Measurements from ENCODE around the gene TRNAU1AP. TPM values are rescaled to one million over a fixed set of nuclear protein-coding genes. Genes with fewer than 3 reads are reported as not detected.

The TRNAU1AP gene
- total RNA-seq, 4 donors from 2014 or later = 12.3 to 48.7 (median 25.4) TPM

- DNase-seq = no peak
- TF ChIP-seq POLR2A (IDR thresholded peaks at IDR 0.05) (no peak), CTCF (IDR thresholded peaks at IDR 0.05) (no peak)
- H3K27me3 ChIP-seq = no peaks in the 10 kb centered on the region
- H3K9me3 ChIP-seq = no peaks in the 10 kb centered on the region
- H3K27ac ChIP-seq = no peak overlapping the region
- H3K4me3 ChIP-seq = no peak overlapping the region
- H3K4me1 ChIP-seq = no peaks in the 10 kb centered on the region
- peaks cover 0 to 84% (median 0%) of the 10 kb centered on the region in 3 donors for H3K36me3 ChIP-seq
These were observed 20.7 kb downstream of the TRNAU1AP start for GRCh38 chr1:28573564-28573963.

GRCh38 chr1:28577052-28577678 is 24.3 kb downstream of the TRNAU1AP start:
- TF ChIP-seq POLR2A (IDR thresholded peaks at IDR 0.05) = no peak
- no peak for TF ChIP-seq CTCF (IDR thresholded peaks at IDR 0.05)
- Histone ChIP-seq H3K4me3 (no peak overlapping the region), H3K27me3 (no peaks in the 10 kb centered on the region), H3K9me3 (no peaks in the 10 kb centered on the region), H3K36me3 (peaks cover 0 to 68% (median 0%) of the 10 kb centered on the region in 3 donors), H3K27ac (no peak overlapping the region), H3K4me1 (peaks cover 0 to 14% (median 3%) of the 10 kb centered on the region in 4 donors)
- no peak for DNase-seq

- H3K36me3 ChIP-seq = peaks cover 0 to 60% (median 0%) of the 10 kb centered on the region in 3 donors
- no peak for DNase-seq
- no peaks in the 10 kb centered on the region for H3K27me3 ChIP-seq
- H3K4me1 ChIP-seq = peaks cover 0 to 14% (median 3%) of the 10 kb centered on the region in 4 donors
- no peak overlapping the region for H3K27ac ChIP-seq
- H3K9me3 ChIP-seq = no peaks in the 10 kb centered on the region
- no peak overlapping the region for H3K4me3 ChIP-seq
- TF ChIP-seq POLR2A (IDR thresholded peaks at IDR 0.05) = no peak
- no peak for TF ChIP-seq CTCF (IDR thresholded peaks at IDR 0.05)
These were observed 25.1 kb downstream of the TRNAU1AP start for GRCh38 chr1:28577738-28578536.

- TF ChIP-seq CTCF (IDR thresholded peaks at IDR 0.05) (no peak), POLR2A (IDR thresholded peaks at IDR 0.05) (no peak)
- no peak overlapping the region for H3K27ac ChIP-seq
- H3K36me3 ChIP-seq = peaks cover 0 to 52% (median 0%) of the 10 kb centered on the region in 3 donors
- H3K27me3 ChIP-seq = no peaks in the 10 kb centered on the region
- H3K4me1 ChIP-seq = peaks cover 0 to 14% (median 3%) of the 10 kb centered on the region in 4 donors
- DNase-seq = no peak
- no peak overlapping the region for H3K4me3 ChIP-seq
- no peaks in the 10 kb centered on the region for H3K9me3 ChIP-seq
These were observed 25.9 kb downstream of the TRNAU1AP start for GRCh38 chr1:28578696-28579218.

GRCh38 chr1:28579401-28579800 is 26.5 kb downstream of the TRNAU1AP start:
- no peaks in the 10 kb centered on the region for H3K9me3 ChIP-seq
- no peak for DNase-seq
- H3K36me3 ChIP-seq = peaks cover 0 to 48% (median 0%) of the 10 kb centered on the region in 3 donors
- TF ChIP-seq POLR2A (IDR thresholded peaks at IDR 0.05) = no peak
- TF ChIP-seq CTCF (IDR thresholded peaks at IDR 0.05) = no peak
- peak overlapping the region in 2 of 4 donors; percentile 12 to 25 for H3K27ac ChIP-seq
- peak overlapping the region in 2 of 4 donors; percentile 77 to 86 for H3K4me3 ChIP-seq
- no peaks in the 10 kb centered on the region for H3K27me3 ChIP-seq
- peaks cover 0 to 14% (median 3%) of the 10 kb centered on the region in 4 donors for H3K4me1 ChIP-seq

All from Peyer's patch (tissue), 4 donors.